ENCODE data around the gene IRS2.

Gene IRS2

DNA sequence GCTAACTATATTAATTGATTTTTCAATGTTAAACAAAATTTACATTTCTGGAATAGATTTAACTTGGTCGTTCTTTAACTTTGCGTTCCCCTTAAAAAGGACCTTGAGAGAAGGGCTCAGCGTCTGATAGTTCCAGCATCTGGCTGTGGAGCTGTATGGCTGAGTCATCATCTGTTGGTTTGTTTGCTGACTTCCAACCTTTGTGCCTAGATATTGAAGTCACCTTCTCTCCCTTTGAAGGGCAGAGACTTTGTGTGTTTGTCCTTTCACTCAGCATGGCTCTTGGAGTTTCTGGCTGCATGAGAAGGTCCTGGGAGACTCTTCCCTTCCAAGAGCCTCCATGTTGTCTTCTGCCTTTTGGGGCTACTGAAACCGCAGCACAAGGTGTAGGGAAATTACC is 16.6 kb upstream of the IRS2 start:
- no peak for DNase-seq (ENCODE audit: low spot score)

DNA sequence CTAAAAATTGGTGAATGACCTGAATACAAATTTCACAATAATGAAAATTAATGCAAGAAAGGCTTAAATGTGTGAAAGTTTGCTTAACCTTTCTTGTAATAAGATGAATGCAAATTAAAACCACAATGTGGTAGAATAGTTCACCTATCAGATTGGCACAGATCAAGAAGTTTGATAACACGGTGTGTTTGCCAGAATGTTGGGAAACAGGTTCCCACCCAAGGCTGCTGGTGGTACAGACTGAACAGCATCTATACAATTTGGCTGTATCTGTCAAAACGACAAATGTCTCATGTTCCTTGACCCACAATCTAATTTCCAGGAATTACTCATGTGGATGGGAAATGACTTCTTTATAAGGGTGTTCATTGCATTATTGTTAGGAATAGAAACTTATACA is 8.6 kb upstream of the IRS2 start:
- DNase-seq (ENCODE audit: low spot score), result no peak

DNA sequence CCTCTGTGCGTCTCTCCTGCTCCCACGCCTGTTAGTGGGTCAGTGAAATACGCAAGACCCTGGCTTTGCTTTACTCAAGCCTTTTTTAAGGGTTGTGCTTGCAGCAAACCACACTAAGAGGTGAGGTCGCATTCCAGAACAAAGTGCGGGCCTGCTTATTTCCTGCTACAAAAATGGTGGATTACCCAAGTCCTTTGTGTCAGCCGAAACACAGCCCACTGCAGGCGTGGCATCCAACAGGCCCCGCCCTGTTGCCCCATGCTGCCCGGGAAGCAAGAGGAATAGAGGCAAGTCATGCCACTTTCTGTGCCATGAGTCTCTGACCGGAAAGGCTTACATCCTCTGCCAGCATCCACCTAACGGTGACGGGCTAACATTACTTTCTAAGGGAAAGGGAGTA is 7.7 kb upstream of the IRS2 start:
- DNase-seq (ENCODE audit: low spot score), result no peak

DNA sequence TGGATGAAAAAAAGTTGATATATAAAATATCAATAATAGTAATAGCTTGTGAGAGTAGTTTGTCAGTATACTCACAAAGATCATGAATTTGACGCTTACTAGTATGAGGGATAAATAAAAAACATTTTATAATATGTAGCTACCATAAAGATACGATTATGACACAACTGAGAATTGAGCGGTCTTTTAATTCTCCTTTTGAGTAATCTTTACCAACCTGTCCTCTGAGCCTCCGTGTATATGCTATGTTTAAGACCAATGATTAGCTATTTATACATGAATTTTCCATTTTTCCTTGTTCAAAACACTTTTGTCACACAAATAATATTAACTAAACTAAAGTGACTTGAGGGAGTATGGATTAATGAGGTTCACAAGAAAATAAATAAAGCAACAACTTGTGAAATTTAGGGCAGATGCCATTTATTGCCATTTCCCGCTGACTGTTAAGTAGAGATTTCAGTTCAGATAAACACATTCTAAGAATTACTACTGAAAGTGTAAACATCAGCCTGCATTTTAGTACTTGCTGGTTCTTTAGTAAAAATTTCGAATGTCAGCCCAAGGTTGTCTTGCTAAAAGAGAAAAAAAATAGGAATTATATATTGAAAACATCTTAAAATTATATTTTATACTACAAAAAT is 6.2 kb upstream of the IRS2 start:
- DNase-seq (ENCODE audit: low spot score), result peak; percentile 47

DNA sequence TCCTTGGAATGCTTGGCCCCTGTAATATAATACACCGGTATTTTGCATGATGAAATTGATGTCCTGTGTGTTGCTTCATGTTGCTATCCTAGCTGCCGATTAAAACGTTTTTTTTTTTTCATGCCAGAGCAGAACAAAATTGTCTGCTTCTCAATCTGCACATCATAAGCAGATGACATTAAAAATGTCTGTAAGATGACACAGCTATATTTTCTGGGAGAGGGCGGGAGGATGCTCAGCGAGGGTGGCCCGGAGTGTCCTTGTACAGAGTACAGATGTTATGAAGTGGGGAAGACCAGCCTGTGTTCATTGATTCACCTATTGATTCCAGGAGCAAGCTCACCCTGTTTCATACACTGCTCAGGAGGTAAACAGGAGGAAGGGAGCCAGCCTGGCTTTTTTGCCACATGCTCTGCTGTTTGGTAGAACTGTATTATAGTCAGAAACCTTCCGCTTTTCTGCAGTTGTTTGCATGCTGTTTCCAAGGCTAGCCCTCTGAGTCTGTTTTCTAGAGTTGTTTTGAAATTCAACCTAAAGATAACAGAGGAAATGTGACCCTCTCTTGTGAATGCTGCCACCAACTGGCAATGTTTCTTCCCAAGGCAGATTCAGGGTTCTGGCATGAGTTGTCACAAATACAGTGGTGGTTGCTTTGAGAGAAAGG is 4.7 kb upstream of the IRS2 start:
- peak; percentile 82 for DNase-seq (ENCODE audit: low spot score)

DNA sequence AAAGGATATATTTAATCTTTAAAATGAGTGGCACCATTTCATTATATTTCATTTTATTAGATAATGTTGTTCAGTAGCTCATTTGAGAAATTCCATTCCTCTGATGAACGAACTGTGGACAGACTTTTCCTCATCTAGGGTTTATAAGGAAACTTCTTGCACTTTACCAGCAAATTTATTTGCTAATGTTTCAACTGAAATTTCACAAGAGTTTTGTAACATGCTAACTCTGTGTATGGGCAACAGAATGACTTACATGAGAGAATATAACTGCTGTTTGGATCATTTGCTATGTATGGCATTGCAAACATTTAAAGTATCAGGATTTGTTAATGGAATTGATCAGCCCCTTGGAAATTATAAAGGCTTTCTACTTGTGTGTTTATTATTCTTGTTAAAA is 3.7 kb upstream of the IRS2 start:
- DNase-seq (ENCODE audit: low spot score), result no peak

DNA sequence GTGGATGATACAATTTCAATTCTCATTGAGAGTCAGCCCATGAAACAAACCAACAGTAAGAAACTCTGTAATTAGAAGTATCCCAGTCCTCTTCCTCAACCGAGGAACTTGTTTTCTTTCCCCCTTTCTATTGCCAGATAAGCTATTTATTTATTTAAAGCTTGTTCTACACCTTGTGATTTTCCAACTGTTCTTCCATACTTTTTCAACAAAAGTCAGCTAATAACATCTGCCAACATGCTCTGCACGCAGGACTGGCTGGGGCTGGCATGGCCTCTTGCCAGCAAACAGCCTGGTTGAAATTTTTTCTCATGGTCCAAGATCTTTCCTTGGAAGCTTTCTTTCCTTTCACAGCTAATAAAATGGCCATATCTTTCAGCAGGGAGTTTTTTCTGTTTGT is 2.9 kb upstream of the IRS2 start:
- no peak for DNase-seq (ENCODE audit: low spot score)

DNA sequence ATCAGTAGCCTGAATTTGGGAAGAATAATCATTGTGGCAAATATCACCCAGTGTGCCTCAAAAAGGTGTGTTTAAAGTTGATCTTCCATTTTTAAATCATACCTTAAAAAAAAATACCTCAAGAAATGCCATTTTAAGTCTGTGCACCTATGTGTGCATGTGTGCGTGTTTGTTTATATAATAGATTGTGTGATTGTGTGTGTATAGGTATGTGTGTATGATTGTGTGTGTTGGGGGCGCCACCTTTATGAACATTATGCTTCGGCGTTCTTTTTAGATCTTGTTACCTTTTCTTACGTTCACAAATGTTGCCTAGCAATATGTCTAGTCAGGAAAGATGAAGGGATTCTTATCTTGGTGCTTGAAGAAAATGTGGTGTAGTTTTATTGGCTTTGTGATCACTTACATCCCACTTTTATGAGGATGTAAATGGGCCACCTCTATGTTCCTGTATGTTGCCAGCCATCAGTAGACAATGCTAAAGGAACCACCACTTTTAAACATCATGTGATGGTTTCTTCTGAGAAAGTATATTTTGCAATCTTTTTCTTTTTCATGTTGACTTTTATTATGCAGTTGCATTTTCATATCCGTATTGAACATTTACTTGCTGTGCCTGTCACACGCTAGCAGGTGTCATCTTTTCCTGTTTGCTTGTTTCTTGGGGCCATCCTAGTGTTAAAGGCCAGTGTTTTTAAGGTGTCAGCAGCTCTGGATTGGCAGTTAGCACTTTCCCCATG is 2.2 kb upstream of the IRS2 start:
- DNase-seq (ENCODE audit: low spot score), result no peak

DNA sequence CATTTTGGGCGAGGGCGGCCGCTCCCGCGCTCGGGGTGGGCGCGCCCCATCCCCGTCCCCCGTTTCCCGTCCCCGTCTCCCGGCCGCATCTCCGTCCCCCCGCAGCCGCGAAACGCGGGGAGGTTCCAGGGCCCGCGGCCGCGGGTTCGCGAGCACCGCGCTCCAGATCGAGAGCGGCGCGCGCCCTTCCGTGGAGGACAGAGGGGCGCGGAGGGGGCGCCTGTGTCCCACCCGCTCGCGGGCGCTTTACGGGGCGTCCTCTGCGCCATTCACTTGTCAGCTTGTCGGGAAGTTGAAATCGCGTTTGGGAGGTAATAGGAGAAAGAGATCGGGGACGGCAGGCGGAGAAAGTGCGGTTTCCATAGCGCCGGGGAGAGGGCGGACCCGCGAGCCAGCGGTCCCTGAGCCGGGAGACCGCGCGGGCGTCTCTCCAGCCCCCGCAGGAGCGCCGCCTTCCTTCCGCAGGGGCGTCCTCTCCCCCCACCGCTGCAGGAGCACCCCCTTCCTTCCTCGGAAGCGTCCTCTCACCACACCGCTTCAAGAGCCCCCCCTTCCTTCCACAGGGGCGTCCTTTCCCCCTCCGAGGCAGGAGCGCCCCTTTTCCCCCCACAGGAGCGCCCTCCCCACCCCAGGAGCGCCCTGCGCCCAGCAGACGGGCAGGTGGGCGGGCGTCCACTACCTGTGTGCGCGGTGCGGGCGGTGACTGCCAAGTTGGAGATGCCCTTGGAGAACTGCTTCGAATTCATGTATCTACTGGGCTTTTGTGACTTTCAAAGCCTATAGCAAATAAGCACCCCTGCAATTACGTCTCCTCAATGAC is 962 bp upstream of the IRS2 start:
- peak; percentile 57 for DNase-seq (ENCODE audit: low spot score)

DNA sequence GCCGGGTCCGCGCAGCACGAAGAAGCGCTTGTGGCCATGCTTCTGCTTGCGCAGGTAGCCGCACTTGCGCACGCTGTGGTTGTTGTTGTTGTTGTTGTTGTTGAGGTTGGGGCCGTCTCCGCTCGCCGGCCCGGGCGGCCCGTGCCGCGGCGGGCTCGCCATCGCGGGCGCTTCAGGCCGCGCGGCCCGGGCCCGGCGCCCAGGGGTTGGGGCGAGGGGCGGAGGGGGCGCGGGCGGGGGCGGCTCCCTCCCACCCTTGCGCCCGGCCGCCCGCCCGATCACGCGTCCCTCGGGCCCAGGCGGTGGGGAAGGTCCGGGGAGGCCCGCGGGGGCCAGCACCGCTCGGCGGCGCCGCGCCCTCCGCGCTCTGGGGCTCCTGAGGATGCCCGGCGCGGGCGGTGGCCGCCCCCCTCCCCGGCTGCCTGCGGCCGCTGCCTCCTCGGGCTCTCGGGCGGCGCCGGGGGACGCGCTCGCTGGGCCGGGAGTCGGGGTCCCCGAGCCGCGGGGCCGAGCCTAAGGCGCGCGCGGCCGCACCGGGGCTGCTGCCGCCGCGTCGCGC is 412 bp downstream of the IRS2 start:
- no peak for DNase-seq (ENCODE audit: low spot score)

DNA sequence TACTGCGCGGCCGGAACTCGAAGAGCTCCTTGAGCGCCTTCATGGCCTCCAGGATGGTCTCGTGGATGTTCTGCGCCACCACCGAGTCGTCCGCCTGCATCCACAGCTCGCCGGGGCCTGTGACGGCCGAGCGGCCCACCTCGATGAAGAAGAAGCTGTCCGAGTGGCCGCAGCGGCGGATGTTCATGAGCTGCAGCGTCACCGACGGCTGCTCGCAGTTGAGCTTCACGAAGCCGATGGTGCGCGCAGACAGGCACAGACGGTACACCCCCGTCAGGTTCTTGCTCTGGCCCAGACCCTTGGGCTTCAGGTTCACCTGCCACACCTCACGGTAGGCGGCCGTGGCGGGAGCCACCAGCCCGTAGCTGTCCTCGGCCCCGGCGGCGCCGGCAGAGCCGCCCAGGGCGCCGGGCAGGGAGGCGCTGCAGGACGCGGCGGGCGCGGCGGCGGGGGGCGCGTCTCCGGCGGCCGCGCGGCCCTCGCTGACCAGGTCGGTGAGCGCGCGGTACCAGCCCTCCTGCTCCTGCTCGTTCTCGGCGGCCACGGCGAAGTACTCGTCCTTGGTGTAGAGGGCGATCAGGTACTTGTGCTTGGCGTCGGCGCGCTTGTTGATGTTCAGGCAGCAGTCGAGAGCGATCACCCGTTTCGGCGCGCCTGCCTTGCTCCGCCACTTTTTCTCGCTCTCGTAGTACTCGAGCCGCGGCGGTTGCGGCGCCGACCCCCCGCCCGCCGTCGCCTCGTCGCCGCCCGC is 1.1 kb downstream of the IRS2 start:
- peak; percentile 45 for DNase-seq (ENCODE audit: low spot score)

DNA sequence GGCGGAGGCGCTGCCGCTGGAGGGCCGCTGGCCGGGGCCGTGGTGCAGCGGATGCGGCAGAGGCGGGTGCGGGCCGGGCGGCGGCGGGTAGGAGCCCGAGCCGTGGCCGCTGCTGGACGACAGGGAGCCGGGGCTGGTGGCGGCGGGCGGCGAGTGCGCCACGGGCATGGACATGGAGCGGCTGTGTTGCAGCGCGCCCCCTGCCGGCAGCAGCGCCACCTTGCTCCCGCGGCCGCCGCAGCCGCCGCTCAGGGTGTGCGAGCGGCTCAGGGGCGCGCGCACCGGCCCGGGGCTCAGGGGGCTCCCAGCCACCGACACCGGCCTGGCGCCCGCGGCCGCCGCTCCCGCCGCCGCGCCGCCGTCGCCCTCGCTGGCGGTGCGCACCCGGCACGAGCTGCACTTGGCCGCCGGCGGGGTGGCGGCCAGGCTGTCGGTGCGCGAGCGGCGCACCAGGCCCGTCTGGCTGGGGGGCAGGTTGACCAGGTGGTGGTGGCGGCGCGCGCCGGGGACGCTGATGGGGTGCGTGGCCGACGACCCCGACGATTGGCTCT is 1.7 kb downstream of the IRS2 start:
- DNase-seq (ENCODE audit: low spot score), result peak; percentile 79

DNA sequence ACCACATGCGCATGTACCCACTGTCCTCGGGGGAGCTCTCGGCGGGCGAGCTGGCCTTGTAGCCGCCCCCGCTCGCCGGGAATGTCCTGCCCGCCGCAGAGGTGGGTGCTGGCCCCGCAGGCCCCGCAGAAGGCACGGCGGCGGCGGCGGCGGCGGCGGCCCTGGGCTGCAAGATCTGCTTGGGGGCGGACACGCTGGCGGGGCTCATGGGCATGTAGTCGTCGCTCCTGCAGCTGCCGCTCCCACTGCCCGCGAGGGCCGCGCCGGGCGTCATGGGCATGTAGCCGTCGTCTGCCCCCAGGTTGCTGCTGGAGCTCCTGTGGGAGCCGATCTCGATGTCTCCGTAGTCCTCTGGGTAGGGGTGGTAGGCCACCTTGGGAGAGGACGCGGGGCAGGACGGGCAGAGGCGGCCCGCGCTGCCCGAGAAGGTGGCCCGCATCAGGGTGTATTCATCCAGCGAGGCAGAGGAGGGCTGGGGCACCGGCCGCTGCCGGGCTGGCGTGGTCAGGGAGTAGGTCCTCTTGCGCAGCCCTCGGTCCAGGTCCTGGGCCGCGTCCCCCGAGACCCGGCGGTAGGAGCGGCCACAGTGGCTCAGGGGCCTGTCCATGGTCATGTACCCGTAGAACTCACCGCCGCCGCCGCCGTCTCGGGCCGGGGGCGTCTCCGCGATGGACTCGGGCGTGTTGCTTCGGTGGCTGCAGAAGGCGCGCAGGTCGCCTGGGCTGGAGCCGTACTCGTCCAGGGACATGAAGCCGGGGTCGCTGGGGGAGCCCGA is 2.4 kb downstream of the IRS2 start:
- no peak for DNase-seq (ENCODE audit: low spot score)

DNA sequence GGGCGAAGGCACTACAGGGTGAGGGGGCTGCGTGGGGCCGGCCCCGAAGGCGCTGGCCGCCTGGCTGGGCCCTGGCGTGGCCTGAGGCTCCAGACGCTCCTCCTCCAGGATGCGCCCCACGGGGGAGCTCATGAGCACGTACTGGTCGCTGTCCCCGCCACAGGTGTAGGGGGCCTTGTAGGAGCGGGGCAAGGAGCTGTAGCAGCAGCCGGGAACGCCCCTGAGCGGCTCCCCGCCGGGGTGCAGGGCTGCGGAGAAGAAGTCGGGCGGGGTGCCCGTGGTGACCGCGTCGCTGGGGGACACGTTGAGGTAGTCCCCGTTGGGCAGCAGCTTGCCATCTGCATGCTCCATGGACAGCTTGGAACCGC is 3.0 kb downstream of the IRS2 start:
- no peak for DNase-seq (ENCODE audit: low spot score)

DNA sequence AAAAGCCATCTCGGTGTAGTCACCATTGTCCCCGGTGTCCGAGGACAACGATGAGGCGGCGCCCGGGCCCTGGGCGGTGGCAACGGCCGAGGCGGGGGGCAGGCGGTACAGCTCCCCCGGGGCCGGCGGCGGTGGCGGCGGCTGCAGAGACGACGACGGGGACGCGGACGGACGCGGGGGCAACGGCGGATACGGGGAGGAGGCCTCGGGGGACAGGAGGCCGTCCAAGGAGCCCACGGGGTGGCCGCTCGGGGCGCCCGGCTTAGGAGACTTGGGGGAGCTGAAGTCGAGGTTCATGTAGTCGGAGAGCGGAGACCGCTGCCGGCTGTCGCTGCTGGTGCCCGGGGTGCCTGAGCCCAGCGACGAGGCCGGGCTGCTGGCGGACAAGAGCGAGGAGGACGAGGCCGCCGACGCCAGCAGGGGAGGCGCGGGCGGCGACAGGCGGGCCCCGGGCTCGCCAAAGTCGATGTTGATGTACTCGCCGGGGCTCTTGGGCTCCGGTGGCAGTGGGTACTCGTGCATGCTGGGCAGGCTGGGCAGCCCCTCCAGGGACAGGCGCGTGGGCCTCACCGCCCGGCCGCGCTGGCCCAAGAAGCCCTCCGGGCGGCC is 3.5 kb downstream of the IRS2 start:
- no peak for DNase-seq (ENCODE audit: low spot score)

DNA sequence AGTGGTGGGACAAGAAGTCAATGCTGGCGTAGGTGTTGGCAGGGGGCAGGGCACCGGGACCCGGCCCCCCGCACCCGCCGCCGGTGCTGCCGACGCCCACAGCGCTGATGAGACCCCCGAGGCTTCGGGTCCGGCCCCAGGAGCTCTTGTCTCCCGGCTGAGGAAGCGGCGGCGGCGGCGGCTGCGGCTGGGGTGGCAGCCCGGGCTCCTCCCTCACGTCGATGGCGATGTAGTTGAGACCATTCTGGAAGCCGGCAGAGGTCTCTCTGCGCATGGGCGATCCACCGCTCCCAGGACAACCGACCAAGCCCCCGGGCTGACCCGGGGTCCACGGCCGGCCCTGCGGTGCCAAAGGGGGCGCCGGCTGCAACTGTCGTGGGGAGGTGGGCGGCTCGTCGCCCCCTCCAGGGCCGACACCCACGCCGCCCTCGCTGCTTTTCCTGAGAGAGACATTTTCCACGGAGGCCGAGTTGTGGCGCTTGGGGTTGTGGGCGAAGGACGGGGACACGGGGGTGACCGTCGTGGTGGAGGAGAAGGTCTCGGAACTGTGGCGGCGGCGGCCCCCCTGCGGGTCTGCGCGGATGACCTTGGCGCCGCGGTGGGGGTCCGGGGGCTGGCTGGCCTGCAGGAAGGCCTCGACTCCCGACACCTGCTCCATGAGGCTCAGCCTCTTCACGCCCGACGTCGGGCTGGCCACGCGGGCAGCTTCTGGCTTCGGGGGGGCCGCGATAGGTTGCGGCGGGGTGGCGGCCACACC is 4.1 kb downstream of the IRS2 start:
- DNase-seq (ENCODE audit: low spot score), result no peak

DNA sequence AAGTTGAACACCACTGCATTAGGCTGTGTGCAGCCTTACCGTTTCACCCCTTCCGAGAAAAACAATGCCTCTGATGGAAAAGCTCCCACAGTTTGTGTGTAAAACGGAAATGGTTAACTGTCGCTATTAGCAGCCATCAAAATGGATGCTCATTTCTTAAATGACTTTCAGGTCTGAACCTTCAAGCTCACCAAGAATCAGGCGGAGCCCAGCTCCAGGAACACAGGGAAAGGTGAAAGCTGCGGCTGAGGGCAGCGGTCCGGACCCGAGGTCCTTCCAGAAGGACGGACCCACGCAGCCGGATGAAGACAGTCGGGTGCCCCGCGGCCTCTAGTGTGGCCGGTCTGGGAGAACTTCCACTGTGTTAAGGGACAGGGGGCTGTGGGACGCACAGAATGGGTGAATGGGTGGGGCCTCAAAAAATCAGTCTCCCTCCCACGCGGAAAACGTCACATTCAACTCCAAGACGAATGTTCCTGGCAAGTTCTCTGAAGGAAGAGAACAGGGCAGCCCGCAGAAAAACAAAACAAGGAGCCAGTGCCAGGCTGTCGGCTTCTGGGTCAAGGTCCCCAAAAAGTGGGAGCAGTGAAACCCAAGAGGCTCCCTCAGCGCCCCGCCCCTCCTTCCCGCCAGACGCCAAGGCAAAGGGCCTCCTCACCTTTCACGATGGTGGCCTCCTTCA is 4.9 kb downstream of the IRS2 start:
- no peak for DNase-seq (ENCODE audit: low spot score)

DNA sequence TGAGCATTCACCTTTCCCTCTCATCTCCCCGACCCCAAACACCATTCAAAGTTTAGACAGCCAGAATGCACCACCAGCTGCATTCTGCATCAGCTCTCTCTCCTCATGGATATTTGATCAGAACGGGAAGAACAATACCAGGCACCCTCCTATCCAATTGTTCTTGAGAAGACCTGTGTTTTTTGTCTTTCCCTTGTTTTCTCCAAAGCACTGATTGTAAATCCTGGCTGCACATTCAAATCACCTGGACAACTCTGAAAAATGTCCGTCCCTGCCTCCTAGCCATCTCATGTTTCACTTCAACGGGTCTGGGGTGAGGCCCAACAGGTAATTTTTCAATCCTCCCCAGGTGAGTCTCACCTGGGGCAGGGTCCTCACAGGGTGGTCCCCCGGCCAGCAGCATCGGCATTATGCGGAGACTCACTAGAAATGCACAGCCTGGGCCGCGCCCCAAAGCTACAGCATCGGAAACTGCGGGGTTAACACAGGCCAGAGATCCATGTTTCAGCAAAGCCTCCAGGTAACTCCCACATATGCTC is 5.5 kb downstream of the IRS2 start:
- DNase-seq (ENCODE audit: low spot score), result no peak
